Measurements from ENCODE around the gene RETREG1.

- TF ChIP-seq CTCF (conservative IDR thresholded peaks at IDR 0.05) (no peak), ZFX (IDR thresholded peaks at IDR 0.05) (no peak)
These were observed 30.2 kb downstream of the RETREG1 start for GRCh38 chr5:16586556-16586955.

Data from C4-2B (cell line).